Keratinocyte (primary cell): ENCODE data around the gene CENPP. TPM values are rescaled to one million over a fixed set of nuclear protein-coding genes. Genes with fewer than 3 reads are reported as not detected.

ENCODE experiments used
- DNase-seq: peaks from one replicate; pipeline ENCODE4 v3.0.0-alpha.2; 2011; ENCODE audit warnings: low read depth, missing footprints, low spot score
- FAIRE-seq: peaks from 2 replicates; lab custom pipeline; 2011; peaks lifted over from hg19 to GRCh38; lab: Jason Lieb, UNC
- H2AFZ ChIP-seq: 2 replicates; pipeline ENCODE4 v1.6.0; 2012; ENCODE audit warnings: low read length, control low read depth, inconsistent platforms; ENCODE audit not compliant: control insufficient read depth
- H3K27ac ChIP-seq: 2 replicates; pipeline ENCODE4 v1.5.1; 2011; ENCODE audit warnings: low read length; ENCODE audit not compliant: control insufficient read depth, insufficient read depth
- H3K27me3 ChIP-seq: 3 replicates; pipeline ENCODE4 v1.6.0; 2011; ENCODE audit warnings: low read length; ENCODE audit not compliant: control insufficient read depth, insufficient read depth; ENCODE audit errors: extremely low read depth
- H3K36me3 ChIP-seq, 2 experiments: 2 replicates in 1 of 2; 3 replicates in 1 of 2; pipeline ENCODE4 v1.5.1; 2011; ENCODE audit warnings: low read length in 2 of 2, mild to moderate bottlenecking in 1 of 2; ENCODE audit not compliant: control insufficient read depth in 2 of 2, insufficient read depth in 2 of 2; ENCODE audit errors: extremely low read depth in 1 of 2
- H3K4me1 ChIP-seq: 3 replicates; pipeline ENCODE4 v1.5.1; 2011; ENCODE audit warnings: low read length; ENCODE audit not compliant: control insufficient read depth, insufficient read depth; ENCODE audit errors: extremely low read depth
- H3K4me2 ChIP-seq: 3 replicates; pipeline ENCODE4 v1.6.0; 2011; ENCODE audit warnings: low read depth, low read length; ENCODE audit not compliant: control insufficient read depth, insufficient read depth; ENCODE audit errors: extremely low read depth
- H3K4me3 ChIP-seq, 3 experiments: fragments of 200-600 bp in 1 of 3; sonication (generic) in 1 of 3; 2 replicates in 2 of 3; 3 replicates in 1 of 3; pipeline ENCODE4 v1.5.1; 2011 to 2016; ENCODE audit warnings: low read length in 3 of 3, mild to moderate bottlenecking in 3 of 3, control low read depth in 2 of 3, inconsistent platforms in 1 of 3, low read depth in 1 of 3, mixed read lengths in 1 of 3, mixed run types in 1 of 3, moderate library complexity in 1 of 3; ENCODE audit not compliant: control insufficient read depth in 2 of 3, insufficient read depth in 2 of 3; ENCODE audit errors: extremely low read depth in 1 of 3
- H3K79me2 ChIP-seq: 2 replicates; pipeline ENCODE4 v1.6.0; 2012; ENCODE audit warnings: low read length; ENCODE audit not compliant: control insufficient read depth, insufficient read depth
- H3K9ac ChIP-seq: 3 replicates; pipeline ENCODE4 v1.6.0; 2011; ENCODE audit warnings: low read length; ENCODE audit not compliant: control insufficient read depth, insufficient read depth; ENCODE audit errors: extremely low read depth
- H3K9me1 ChIP-seq: 3 replicates; pipeline ENCODE4 v1.6.0; 2011; ENCODE audit warnings: low read length; ENCODE audit not compliant: control insufficient read depth, insufficient read depth; ENCODE audit errors: extremely low read depth
- H3K9me3 ChIP-seq: 2 replicates; pipeline ENCODE4 v1.5.1; 2012; ENCODE audit warnings: low read depth, low read length; ENCODE audit not compliant: control insufficient read depth
- H4K20me1 ChIP-seq: 3 replicates; pipeline ENCODE4 v1.6.0; 2011; ENCODE audit warnings: low read length; ENCODE audit not compliant: control insufficient read depth, insufficient read depth; ENCODE audit errors: extremely low read depth
- CTCF ChIP-seq, 3 experiments: IDR thresholded peaks in 1 of 3; conservative IDR thresholded peaks in 1 of 3; optimal IDR thresholded peaks in 1 of 3; 2 replicates in 2 of 3; 3 replicates in 1 of 3; pipeline versions ENCODE3 to v1.5.1; 2011; ENCODE audit warnings: low read length in 3 of 3, mild to moderate bottlenecking in 3 of 3, moderate library complexity in 2 of 3, control low read depth in 1 of 3, inconsistent platforms in 1 of 3; ENCODE audit not compliant: insufficient read depth in 2 of 3; ENCODE audit errors: extremely low read depth in 1 of 3
- EZH2 ChIP-seq: IDR thresholded peaks from one replicate; pipeline ENCODE4 v1.6.1; 2012; ENCODE audit warnings: inconsistent platforms, mild to moderate bottlenecking, low read length, moderate library complexity
- dilution Hi-C: fragments of 300-500 bp; cut with MboI; formaldehyde crosslinking; loops from one replicate; pipeline ENCODE4 v1.7.0; 2020; ENCODE audit warnings: low sequenced_read_pairs; ENCODE audit not compliant: extremely low pct_ligation_motif_present
- polyA plus RNA-seq, 5 experiments: library from polyadenylated mRNA; depleted of rRNA in 3 of 5; stranded (reverse) in 3 of 5; stranded (forward) in 1 of 5; unstranded in 1 of 5; fragments of >200 nt; gene quantifications; 1 replicate in 1 of 5; 2 replicates in 3 of 5; 3 replicates in 1 of 5; pipeline versions ENCODE4 v1.2.1 to v1.2.3, GENCODE V29; 2011 to 2012; ENCODE audit warnings: missing spikeins in 2 of 5, low read depth in 1 of 5, low replicate concordance in 1 of 5

The CENPP gene
- polyA plus RNA-seq, 1 donor (not counting 4 experiments of a cell fraction or from before 2014, with no cell fraction given), result 6.7 TPM

DNA sequence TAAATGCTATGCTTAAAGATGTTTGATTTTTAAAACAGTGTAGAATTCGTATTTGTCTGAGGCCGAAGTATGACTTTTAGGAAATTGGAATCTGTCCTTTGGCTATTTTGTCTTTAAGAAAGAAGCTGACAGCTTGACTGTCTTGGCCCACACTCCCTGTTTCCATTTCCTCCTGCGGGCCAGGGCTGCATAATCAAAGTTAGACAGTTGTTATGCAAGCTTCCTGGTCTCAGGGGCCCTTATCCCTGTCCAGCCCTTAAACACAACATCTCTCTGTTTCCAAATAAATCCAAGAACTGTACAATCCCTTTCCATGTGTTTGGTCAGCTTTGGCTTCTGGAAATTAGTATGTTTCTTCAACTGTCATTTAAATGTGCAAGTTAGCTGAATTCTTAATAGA lies 264.6 kb downstream of the CENPP start:
- Histone ChIP-seq H3K36me3 (no peaks in the 10 kb centered on the region), H3K4me3 (no peak overlapping the region), H3K4me2 (no peak overlapping the region), H2AFZ (no peak overlapping the region), H3K4me1 (no peaks in the 10 kb centered on the region), H3K27me3 (no peaks in the 10 kb centered on the region), H3K79me2 (no peaks in the 10 kb centered on the region), H3K9me1 (no peaks in the 10 kb centered on the region), H4K20me1 (no peaks in the 10 kb centered on the region), H3K27ac (no peak overlapping the region), H3K9me3 (no peaks in the 10 kb centered on the region), H3K9ac (no peak overlapping the region)
- TF ChIP-seq CTCF (optimal IDR thresholded peaks at IDR 0.05 in 1 of 3, IDR thresholded peaks at IDR 0.05 in 1 of 3, conservative IDR thresholded peaks at IDR 0.05 in 1 of 3; ENCODE audit: extremely low read depth in 1 of 3, insufficient read depth in 2 of 3, low read length in 3 of 3) (no peak), EZH2 (no peak)
- dilution Hi-C loops, result no loop called here
- FAIRE-seq (no peak), DNase-seq (no peak)

DNA sequence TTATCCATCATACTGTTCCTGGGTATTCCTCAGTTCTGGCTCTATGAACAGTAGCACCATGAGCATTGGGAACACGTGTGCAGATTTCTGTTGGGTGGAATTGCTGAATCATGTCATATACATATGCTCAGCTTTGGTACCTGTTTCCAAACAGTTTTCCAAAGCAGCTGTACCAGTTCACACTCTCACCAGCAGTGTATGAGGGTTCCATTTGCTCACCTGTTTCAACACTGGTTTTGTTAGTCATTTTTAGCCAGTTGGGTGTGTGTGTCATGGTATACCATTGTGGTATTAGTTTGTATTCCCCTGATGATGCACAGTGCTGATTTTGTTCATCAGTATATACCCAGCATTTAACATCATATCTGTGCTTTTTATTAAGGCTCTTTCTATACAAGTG lies 266.8 kb downstream of the CENPP start:
- dilution Hi-C loops, result no loop called here
- no peaks in the 10 kb centered on the region for H4K20me1 ChIP-seq
- H3K4me1 ChIP-seq, result no peaks in the 10 kb centered on the region
- FAIRE-seq (no peak), DNase-seq (no peak)
- no peaks in the 10 kb centered on the region for H3K36me3 ChIP-seq
- no peaks in the 10 kb centered on the region for H3K79me2 ChIP-seq
- no peaks in the 10 kb centered on the region for H3K9me3 ChIP-seq
- no peak overlapping the region for H3K4me2 ChIP-seq
- H3K4me3 ChIP-seq, result no peak overlapping the region
- H3K9ac ChIP-seq, result no peak overlapping the region
- H3K9me1 ChIP-seq, result no peaks in the 10 kb centered on the region
- H3K27me3 ChIP-seq, result no peaks in the 10 kb centered on the region
- TF ChIP-seq EZH2, result no peak
- no peak for TF ChIP-seq CTCF (optimal IDR thresholded peaks at IDR 0.05 in 1 of 3, IDR thresholded peaks at IDR 0.05 in 1 of 3, conservative IDR thresholded peaks at IDR 0.05 in 1 of 3; ENCODE audit: extremely low read depth in 1 of 3, insufficient read depth in 2 of 3, low read length in 3 of 3)
- no peak overlapping the region for H2AFZ ChIP-seq
- no peak overlapping the region for H3K27ac ChIP-seq
